Endothelial cell of umbilical vein (primary cell): ENCODE data around the gene INS. TPM values are rescaled to one million over a fixed set of nuclear protein-coding genes. Genes with fewer than 3 reads are reported as not detected.

Experiments
- BruUV-seq: library from RNA; stranded (reverse); fragments of 400-500 nt; replicated peaks from 2 replicates; lab custom pipeline; 2021; lab: Mats Ljungman, UMichigan
- CTCF ChIA-PET: fragments of 300-600, 350-600 bp; sonication (Branson Sonifier 250); formaldehyde crosslinking; loops from one replicate; lab custom pipeline; 2021; ENCODE audit warnings: antibody characterized with exemption, inconsistent platforms; lab: Charles Lee
- POLR2A ChIA-PET: fragments of 300-600, 350-600 bp; sonication (Branson Sonifier 250); formaldehyde crosslinking; loops from one replicate; lab custom pipeline; 2021; ENCODE audit warnings: antibody characterized with exemption, inconsistent platforms; lab: Charles Lee
- DNase-seq: peaks from one replicate; pipeline ENCODE4 v3.0.0-alpha.2; 2011; ENCODE audit warnings: low read depth, low spot score
- FAIRE-seq: peaks from 2 replicates; lab custom pipeline; 2011; peaks lifted over from hg19 to GRCh38; lab: Jason Lieb, UNC
- H2AFZ ChIP-seq: 2 replicates; pipeline ENCODE4 v1.6.0; 2012; ENCODE audit warnings: low read depth, low read length, control low read depth, inconsistent platforms
- H3K27ac ChIP-seq: 2 replicates; pipeline ENCODE4 v1.5.1; 2011; ENCODE audit warnings: low read depth, mild to moderate bottlenecking, control low read depth, low read length, moderate library complexity; ENCODE audit not compliant: insufficient read depth
- H3K27me3 ChIP-seq, 2 experiments: 2 replicates each; pipeline versions ENCODE4 v1.6.0 to v1.6.1; 2011; ENCODE audit warnings: low read length in 2 of 2, mixed read lengths in 1 of 2; ENCODE audit not compliant: control insufficient read depth in 2 of 2, insufficient read depth in 2 of 2
- H3K36me3 ChIP-seq, 2 experiments: 2 replicates in 1 of 2; 3 replicates in 1 of 2; pipeline ENCODE4 v1.5.1; 2011; ENCODE audit warnings: low read length in 2 of 2, mild to moderate bottlenecking in 1 of 2, moderate library complexity in 1 of 2; ENCODE audit not compliant: control insufficient read depth in 2 of 2, insufficient read depth in 2 of 2; ENCODE audit errors: extremely low read depth in 1 of 2
- H3K4me1 ChIP-seq: 3 replicates; pipeline ENCODE4 v1.5.1; 2011; ENCODE audit warnings: mild to moderate bottlenecking, low read length; ENCODE audit not compliant: control insufficient read depth, insufficient read depth; ENCODE audit errors: extremely low read depth
- H3K4me2 ChIP-seq: 2 replicates; pipeline ENCODE4 v1.6.1; 2011; ENCODE audit warnings: low read length, control low read depth, mixed read lengths; ENCODE audit not compliant: insufficient read depth
- H3K4me3 ChIP-seq, 3 experiments: fragments of 200-600 bp in 1 of 3; sonication (generic), shearing (Covaris generic) in 1 of 3; replicated peaks in 1 of 3; 2 replicates each; pipeline ENCODE4 v1.5.1; 2011 to 2016; ENCODE audit warnings: control low read depth in 3 of 3, low read length in 3 of 3, mild to moderate bottlenecking in 2 of 3, inconsistent platforms in 1 of 3, low read depth in 1 of 3, moderate library complexity in 1 of 3; ENCODE audit not compliant: insufficient read depth in 1 of 3
- H3K79me2 ChIP-seq: 2 replicates; pipeline ENCODE4 v1.6.0; 2012; ENCODE audit warnings: low read length, inconsistent platforms; ENCODE audit not compliant: control insufficient read depth, insufficient read depth
- H3K9ac ChIP-seq: replicated peaks from 2 replicates; pipeline ENCODE3; 2011; ENCODE audit warnings: low read length, control low read depth; ENCODE audit not compliant: insufficient read depth; ENCODE audit errors: extremely low read depth
- H3K9me1 ChIP-seq: replicated peaks from 3 replicates; pipeline ENCODE4 v1.6.0; 2011; ENCODE audit warnings: mild to moderate bottlenecking, low read length; ENCODE audit not compliant: control insufficient read depth, insufficient read depth; ENCODE audit errors: extremely low read depth
- H3K9me3 ChIP-seq: replicated peaks from 2 replicates; pipeline ENCODE4 v1.5.1; 2012; ENCODE audit warnings: low read length, inconsistent platforms; ENCODE audit not compliant: control insufficient read depth, insufficient read depth
- H4K20me1 ChIP-seq: replicated peaks from 2 replicates; pipeline ENCODE3; 2011; ENCODE audit warnings: mild to moderate bottlenecking, low read length; ENCODE audit not compliant: control insufficient read depth, insufficient read depth; ENCODE audit errors: extremely low read depth
- CTCF ChIP-seq, 2 donors: IDR thresholded peaks; 1 replicate in 1 of 2; 2 replicates in 1 of 2; pipeline ENCODE4 v1.5.1; 2011; ENCODE audit warnings: low read length in 2 of 2, mild to moderate bottlenecking in 2 of 2, moderate library complexity in 2 of 2, control low read depth in 1 of 2, inconsistent platforms in 1 of 2, low read depth in 1 of 2; ENCODE audit not compliant: insufficient read depth in 1 of 2; ENCODE audit errors: extremely low read depth in 1 of 2
- EZH2 ChIP-seq: IDR thresholded peaks from 2 replicates; pipeline ENCODE4 v1.6.1; 2012; ENCODE audit warnings: borderline replicate concordance, low read depth, mild to moderate bottlenecking, moderate library complexity, low read length, inconsistent platforms; ENCODE audit not compliant: severe bottlenecking
- MAX ChIP-seq: IDR thresholded peaks from 2 replicates; pipeline ENCODE4 v1.6.1; 2011; ENCODE audit not compliant: insufficient read depth, insufficient read length
- dilution Hi-C: fragments of 300-500 bp; cut with MboI; formaldehyde crosslinking; loops from one replicate; pipeline ENCODE4 v1.15.0; 2019; ENCODE audit warnings: low sequenced_read_pairs; ENCODE audit not compliant: extremely low pct_ligation_motif_present
- intact Hi-C: fragments of 100-400 bp; cut with micrococcal nuclease; formaldehyde crosslinking; loops from one replicate; pipeline ENCODE4 v1.10.0; 2022
- polyA plus RNA-seq, 4 experiments: library from polyadenylated mRNA; depleted of rRNA in 3 of 4; stranded (reverse) in 3 of 4; unstranded in 1 of 4; fragments of >200 nt; gene quantifications; 2 replicates each; pipeline versions ENCODE4 v1.2.1 to v1.2.3, GENCODE V29; 2011 to 2012; ENCODE audit warnings: missing spikeins in 1 of 4
- total RNA-seq: library from RNA; stranded (reverse); gene quantifications from 2 replicates; pipeline ENCODE4 v1.2.3, GENCODE V29; 2021

INS gene
- total and polyA plus RNA-seq, 2 donors (not counting 3 experiments of a cell fraction or from before 2014, with no cell fraction given): not detected

DNA sequence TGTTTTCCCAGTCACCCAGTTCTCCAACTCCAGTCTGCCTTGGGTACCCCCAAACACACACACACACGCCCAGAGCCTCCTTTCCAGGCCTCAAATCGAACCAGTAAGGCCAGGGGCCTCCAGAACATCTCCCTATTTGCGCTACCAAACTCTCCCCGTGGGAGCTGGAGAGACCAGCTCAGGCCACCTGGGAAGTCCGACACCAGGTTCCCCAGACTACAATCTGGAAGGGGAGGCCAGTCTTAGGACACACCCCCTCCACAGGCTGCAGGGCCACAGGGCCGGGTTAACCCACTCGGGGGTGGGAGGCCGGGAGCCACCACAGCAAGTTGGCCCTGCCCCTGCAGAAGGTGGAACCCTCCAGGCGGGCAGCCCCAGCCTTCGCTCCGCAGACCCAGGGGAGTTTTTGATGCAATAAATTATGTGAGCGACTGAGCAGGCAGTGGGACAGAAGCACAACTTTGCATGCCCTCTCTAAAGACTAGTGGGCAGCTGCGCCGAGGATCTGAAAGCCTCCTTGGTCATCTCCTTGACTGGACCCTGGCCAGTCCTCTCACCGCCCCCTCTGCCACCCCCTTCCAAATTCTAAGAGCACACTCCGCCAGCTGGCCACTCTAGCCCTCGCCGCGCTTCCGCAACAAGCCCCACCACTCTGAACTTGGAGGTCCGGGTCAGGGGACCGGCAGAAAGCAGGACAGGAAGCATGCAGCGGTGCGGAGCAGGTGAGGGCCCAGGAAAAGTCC lies 24.6 kb downstream of the INS start:
- dilution Hi-C loops: no loop called here
- H3K4me2 ChIP-seq: no peak overlapping the region
- BruUV-seq: no TSS peak

More for the DNA sequence above, 24.6 kb downstream of the INS start:
- no peaks in the 10 kb centered on the region for H3K79me2 ChIP-seq
- no peaks in the 10 kb centered on the region for H3K9me1 ChIP-seq
- no peak overlapping the region for H2AFZ ChIP-seq
- no peaks in the 10 kb centered on the region for H3K36me3 ChIP-seq
- H3K27me3 ChIP-seq: peaks cover 10 to 28% of the 10 kb centered on the region in 2 experiments
- POLR2A ChIA-PET: interaction anchor here (0.9 kb wide), 1 partner anchor 27 kb away, joined by 3 read pairs; no protein-coding TSS in a partner anchor
- peaks cover 3% of the 10 kb centered on the region for H3K4me1 ChIP-seq
- intact Hi-C loops: no loop called here
- no peaks in the 10 kb centered on the region for H4K20me1 ChIP-seq
- CTCF ChIA-PET: interaction anchor here (0.6 to 2.3 kb wide), 8 partner anchors 13 to 484 kb away, joined by 3 to 13 read pairs (median 4); no protein-coding TSS in a partner anchor
- no peaks in the 10 kb centered on the region for H3K9me3 ChIP-seq
- TF ChIP-seq CTCF (IDR thresholded peaks at IDR 0.05; ENCODE audit: extremely low read depth in 1 of 2, insufficient read depth in 1 of 2, low read depth in 1 of 2, low read length in 2 of 2) (no peak), MAX (no peak), EZH2 (no peak)
- no peak overlapping the region for H3K9ac ChIP-seq
- H3K4me3 ChIP-seq: no peak overlapping the region
- DNase-seq: no peak
- H3K27ac ChIP-seq: no peak overlapping the region
- FAIRE-seq: no peak
